Measurements from ENCODE around the gene FBXO48. TPM values are rescaled to one million over a fixed set of nuclear protein-coding genes. Genes with fewer than 3 reads are reported as not detected.

FBXO48 gene
- total RNA-seq, 1 donor from 2014 or later = 0.96 TPM

- no peak for DNase-seq (ENCODE audit: low spot score)
Measured at GRCh38 chr2:68438455-68439303, 28.4 kb downstream of the FBXO48 start.

- no peak for DNase-seq (ENCODE audit: low spot score)
Measured at GRCh38 chr2:68436270-68436669, 30.8 kb downstream of the FBXO48 start.

- no peak for DNase-seq (ENCODE audit: low spot score)
Measured at GRCh38 chr2:68435615-68436014, 31.5 kb downstream of the FBXO48 start.

GRCh38 chr2:68434981-68435380 lies 32.1 kb downstream of the FBXO48 start:
- no peak for DNase-seq (ENCODE audit: low spot score)

GRCh38 chr2:68432696-68433658 lies 34.1 kb downstream of the FBXO48 start:
- no peak for DNase-seq (ENCODE audit: low spot score)

- no peak for DNase-seq (ENCODE audit: low spot score)
Measured at GRCh38 chr2:68431316-68431972, 35.6 kb downstream of the FBXO48 start.

GRCh38 chr2:68429311-68429826 lies 37.7 kb downstream of the FBXO48 start:
- no peak for DNase-seq (ENCODE audit: low spot score)

GRCh38 chr2:68428746-68429145 lies 38.3 kb downstream of the FBXO48 start:
- DNase-seq (ENCODE audit: low spot score) = no peak

- DNase-seq (ENCODE audit: low spot score) = no peak
Measured at GRCh38 chr2:68428126-68428525, 39.0 kb downstream of the FBXO48 start.

- no peak for DNase-seq (ENCODE audit: low spot score)
Measured at GRCh38 chr2:68426848-68427579, 40.1 kb downstream of the FBXO48 start.

GRCh38 chr2:68426446-68426845 lies 40.6 kb downstream of the FBXO48 start:
- DNase-seq (ENCODE audit: low spot score) = no peak

- DNase-seq (ENCODE audit: low spot score) = no peak
Measured at GRCh38 chr2:68425503-68425902, 41.6 kb downstream of the FBXO48 start.

- DNase-seq (ENCODE audit: low spot score) = no peak
Measured at GRCh38 chr2:68423966-68424650, 43.0 kb downstream of the FBXO48 start.

- DNase-seq (ENCODE audit: low spot score) = no peak
Measured at GRCh38 chr2:68420254-68420910, 46.7 kb downstream of the FBXO48 start.

- DNase-seq (ENCODE audit: low spot score) = no peak
Measured at GRCh38 chr2:68418855-68419254, 48.2 kb downstream of the FBXO48 start.

- DNase-seq (ENCODE audit: low spot score) = no peak
Measured at GRCh38 chr2:68418419-68418818, 48.7 kb downstream of the FBXO48 start.

- DNase-seq (ENCODE audit: low spot score) = no peak
Measured at GRCh38 chr2:68417926-68418325, 49.2 kb downstream of the FBXO48 start.

GRCh38 chr2:68416081-68416675 lies 50.9 kb downstream of the FBXO48 start:
- no peak for DNase-seq (ENCODE audit: low spot score)

GRCh38 chr2:68415521-68415920 lies 51.6 kb downstream of the FBXO48 start:
- no peak for DNase-seq (ENCODE audit: low spot score)

GRCh38 chr2:68414876-68415275 lies 52.2 kb downstream of the FBXO48 start:
- no peak for DNase-seq (ENCODE audit: low spot score)
